Endodermal cell (in vitro differentiated cells): ENCODE results near the gene LACC1. TPM values are rescaled to one million over a fixed set of nuclear protein-coding genes. Genes with fewer than 3 reads are reported as not detected.

Experiments
- DNase-seq: peaks from one replicate; pipeline ENCODE4 v3.0.0-alpha.2; 2017
- H3K27ac ChIP-seq: 2 replicates; pipeline ENCODE4 v1.5.1; 2013; ENCODE audit warnings: mild to moderate bottlenecking, low read depth, low read length, moderate library complexity
- H3K27me3 ChIP-seq: 2 replicates; pipeline ENCODE4 v1.6.1; 2013; ENCODE audit warnings: mild to moderate bottlenecking, low read length, moderate library complexity; ENCODE audit not compliant: insufficient read depth, control insufficient read depth, poor library complexity, severe bottlenecking
- H3K36me3 ChIP-seq: 2 replicates; pipeline ENCODE4 v1.7.0; 2013; ENCODE audit warnings: mild to moderate bottlenecking, low read length, moderate library complexity; ENCODE audit not compliant: control insufficient read depth, insufficient read depth
- H3K4me1 ChIP-seq: one replicate; pipeline ENCODE4 v1.7.0; 2013; ENCODE audit warnings: low read length; ENCODE audit not compliant: control insufficient read depth, insufficient read depth
- H3K4me3 ChIP-seq: 2 replicates; pipeline ENCODE4 v1.5.1; 2013; ENCODE audit warnings: mild to moderate bottlenecking, low read length, moderate library complexity
- H3K9ac ChIP-seq: 2 replicates; pipeline ENCODE4 v1.6.1; 2013; ENCODE audit warnings: mild to moderate bottlenecking, low read length, moderate library complexity; ENCODE audit not compliant: poor library complexity, severe bottlenecking; ENCODE audit errors: extremely low read depth
- H3K9me3 ChIP-seq: 2 replicates; pipeline ENCODE4 v1.6.1; 2013; ENCODE audit warnings: mild to moderate bottlenecking, low read length, moderate library complexity; ENCODE audit not compliant: control insufficient read depth
- H3K27ac Mint-ChIP-seq: 2 replicates; pipeline ENCODE4 v1.8.0; 2020; ENCODE audit warnings: mixed read lengths
- H3K27me3 Mint-ChIP-seq: 2 replicates; pipeline ENCODE4 v1.8.0; 2021; ENCODE audit warnings: mild to moderate bottlenecking, mixed read lengths; ENCODE audit not compliant: insufficient read depth
- H3K36me3 Mint-ChIP-seq: 2 replicates; pipeline ENCODE4 v1.8.0; 2020; ENCODE audit warnings: low read depth, mixed read lengths
- H3K4me1 Mint-ChIP-seq: 2 replicates; pipeline ENCODE4 v1.8.0; 2020; ENCODE audit warnings: mixed read lengths
- H3K4me3 Mint-ChIP-seq: 2 replicates; pipeline ENCODE4 v1.8.0; 2020; ENCODE audit warnings: mild to moderate bottlenecking, moderate library complexity, mixed read lengths
- H3K9me3 Mint-ChIP-seq: 2 replicates; pipeline ENCODE4 v1.8.0; 2020; ENCODE audit warnings: mild to moderate bottlenecking, mixed read lengths
- CTCF ChIP-seq: fragments of 200-600 bp; sonication (generic); conservative IDR thresholded peaks from 2 replicates; pipeline ENCODE4 v1.5.0; 2021; ENCODE audit warnings: antibody characterized with exemption, mild to moderate bottlenecking
- WGBS, 2 experiments: methylation state at CpG; one replicate each; pipeline versions ENCODE4 v1.1.5 to v1.1.7; 2013; ENCODE audit warnings: missing lambda C conversion rate in 2 of 2, mixed read lengths in 1 of 2; ENCODE audit not compliant: insufficient coverage in 1 of 2, insufficient read length in 1 of 2; 5-methylcytosine and 5-hydroxymethylcytosine counted together
- total RNA-seq, 2 donors: library from RNA; stranded (reverse); fragmentation: NEBNext Ultra II Directional in 1 of 2; extraction: Animal tissue kit (Norgen Biotek cat#: 25700) in 1 of 2; gene quantifications; 2 replicates in 1 of 2; 3 replicates in 1 of 2; pipeline ENCODE4 v1.2.1, GENCODE V29; 2021

LACC1 gene
- total RNA-seq, 2 donors from 2014 or later: 1.3 to 2.0 TPM

GRCh38 chr13:43915451-43915850 lies 35.7 kb downstream of the LACC1 start:
- H3K9ac ChIP-seq: no peak overlapping the region
- WGBS, 2 experiments: 75 to 88% methylated on average over 3 to 6 of the region's 6 CpGs
- Mint-ChIP-seq H3K36me3 (no peaks in the 10 kb centered on the region), H3K9me3 (no peaks in the 10 kb centered on the region), H3K4me3 (no peak overlapping the region), H3K27me3 (no peaks in the 10 kb centered on the region), H3K4me1 (no peaks in the 10 kb centered on the region), H3K27ac (no peak overlapping the region)
- no peaks in the 10 kb centered on the region for H3K36me3 ChIP-seq
- H3K27ac ChIP-seq: no peak overlapping the region
- H3K4me3 ChIP-seq: no peak overlapping the region
- no peak for DNase-seq
- H3K27me3 ChIP-seq: no peaks in the 10 kb centered on the region
- TF ChIP-seq CTCF: no peak
- no peaks in the 10 kb centered on the region for H3K9me3 ChIP-seq
- no peaks in the 10 kb centered on the region for H3K4me1 ChIP-seq

GRCh38 chr13:43916828-43917227 lies 37.1 kb downstream of the LACC1 start:
- Mint-ChIP-seq H3K27me3 (no peaks in the 10 kb centered on the region), H3K9me3 (no peaks in the 10 kb centered on the region), H3K4me3 (no peak overlapping the region), H3K36me3 (no peaks in the 10 kb centered on the region), H3K27ac (no peak overlapping the region), H3K4me1 (no peaks in the 10 kb centered on the region)
- no peak overlapping the region for H3K27ac ChIP-seq
- no peak for TF ChIP-seq CTCF
- H3K9ac ChIP-seq: no peak overlapping the region
- no peak overlapping the region for H3K4me3 ChIP-seq
- WGBS, 2 experiments: 63 to 72% methylated on average over 2 of the region's 2 CpGs
- H3K36me3 ChIP-seq: no peaks in the 10 kb centered on the region
- H3K4me1 ChIP-seq: no peaks in the 10 kb centered on the region
- H3K9me3 ChIP-seq: no peaks in the 10 kb centered on the region
- no peaks in the 10 kb centered on the region for H3K27me3 ChIP-seq
- no peak for DNase-seq

- no peak overlapping the region for H3K27ac ChIP-seq
- H3K9ac ChIP-seq: no peak overlapping the region
- no peaks in the 10 kb centered on the region for H3K36me3 Mint-ChIP-seq
- H3K4me1 Mint-ChIP-seq: no peaks in the 10 kb centered on the region
- no peaks in the 10 kb centered on the region for H3K4me1 ChIP-seq
- no peaks in the 10 kb centered on the region for H3K9me3 Mint-ChIP-seq
- no peaks in the 10 kb centered on the region for H3K27me3 ChIP-seq
- no peak overlapping the region for H3K4me3 ChIP-seq
- no peak overlapping the region for H3K4me3 Mint-ChIP-seq
- no peaks in the 10 kb centered on the region for H3K9me3 ChIP-seq
- TF ChIP-seq CTCF: no peak
- no peak for DNase-seq
- no peak overlapping the region for H3K27ac Mint-ChIP-seq
- H3K27me3 Mint-ChIP-seq: no peaks in the 10 kb centered on the region
- WGBS, 2 experiments: 80 to 90% methylated on average over 1 to 4 of the region's 5 CpGs
- no peaks in the 10 kb centered on the region for H3K36me3 ChIP-seq
Observed at GRCh38 chr13:43918636-43919035, 38.9 kb downstream of the LACC1 start.
